Thymus (tissue), 11 donors: Measurements from ENCODE around the gene MED15. TPM values are rescaled to one million over a fixed set of nuclear protein-coding genes. Genes with fewer than 3 reads are reported as not detected.

Source experiments
- DNase-seq, 9 donors: peaks; one replicate each; pipeline ENCODE4 v3.0.0-alpha.2; 2013; ENCODE audit warnings: low spot score in 9 of 9, low read depth in 6 of 9, missing footprints in 1 of 9
- H3K27ac ChIP-seq, 2 donors: one replicate each; pipeline ENCODE4 v1.5.1; 2013; ENCODE audit warnings: control low read depth in 1 of 2, low read depth in 1 of 2, low read length in 1 of 2, mild to moderate bottlenecking in 1 of 2, moderate library complexity in 1 of 2
- H3K27me3 ChIP-seq, 2 donors: one replicate each; pipeline ENCODE4 v1.5.1; 2013; ENCODE audit warnings: low read length in 1 of 2; ENCODE audit not compliant: control insufficient read depth in 2 of 2, insufficient read depth in 1 of 2
- H3K36me3 ChIP-seq, 2 donors: one replicate each; pipeline ENCODE4 v1.5.1; 2013; ENCODE audit warnings: low read length in 1 of 2, mild to moderate bottlenecking in 1 of 2, moderate library complexity in 1 of 2; ENCODE audit not compliant: control insufficient read depth in 2 of 2, insufficient read depth in 2 of 2
- H3K4me1 ChIP-seq, 2 donors: one replicate each; pipeline ENCODE4 v1.5.1; 2013; ENCODE audit warnings: low read length in 2 of 2; ENCODE audit not compliant: control insufficient read depth in 2 of 2, insufficient read depth in 2 of 2
- H3K4me3 ChIP-seq, 2 donors: one replicate each; pipeline ENCODE4 v1.5.1; 2013; ENCODE audit warnings: low read length in 2 of 2, control low read depth in 1 of 2, mild to moderate bottlenecking in 1 of 2
- H3K9me3 ChIP-seq, 2 donors: one replicate each; pipeline ENCODE4 v1.5.1; 2013; ENCODE audit warnings: low read length in 1 of 2, mild to moderate bottlenecking in 1 of 2; ENCODE audit not compliant: control insufficient read depth in 2 of 2, insufficient read depth in 1 of 2
- WGBS: extraction: QIAGEN DNeasy Blood & Tissue Kit; methylation state at CpG from one replicate; pipeline ENCODE4 v1.1.7; 2013; 5-methylcytosine and 5-hydroxymethylcytosine counted together
- polyA plus RNA-seq: library from polyadenylated mRNA; stranded (reverse); fragments of 200-250 nt; gene quantifications from one replicate; pipeline ENCODE4 v1.2.3, GENCODE V29; 2013
- total RNA-seq: library from RNA; stranded (reverse); fragments of 120-200 nt; gene quantifications from one replicate; pipeline ENCODE4 v1.2.4, GENCODE V29; 2013
- donor health status: healthy.

Gene MED15
- total and polyA plus RNA-seq, 2 donors = 10.7 to 61.6 TPM

GRCh38 chr22:20561882-20562281 is 54.5 kb downstream of the MED15 start:
- Histone ChIP-seq H3K27ac (no peak overlapping the region), H3K4me3 (no peak overlapping the region), H3K36me3 (peaks cover 47 to 74% of the 10 kb centered on the region in 2 donors), H3K9me3 (peaks cover 3 to 11% of the 10 kb centered on the region in 2 donors), H3K27me3 (no peaks in the 10 kb centered on the region), H3K4me1 (peaks cover 20 to 30% of the 10 kb centered on the region in 2 donors)
- DNase-seq = no peak
- 95% methylated on average over 4 of the region's 4 CpGs for WGBS

GRCh38 chr22:20562607-20563465 is 55.4 kb downstream of the MED15 start:
- H3K27me3 ChIP-seq = no peaks in the 10 kb centered on the region
- DNase-seq = no peak
- H3K4me3 ChIP-seq = no peak overlapping the region
- peaks cover 56 to 75% of the 10 kb centered on the region in 2 donors for H3K36me3 ChIP-seq
- H3K9me3 ChIP-seq = peaks cover 3 to 12% of the 10 kb centered on the region in 2 donors
- H3K27ac ChIP-seq = no peak overlapping the region
- H3K4me1 ChIP-seq = peaks cover 14 to 31% of the 10 kb centered on the region in 2 donors
- WGBS = 97% methylated on average over 14 of the region's 14 CpGs

GRCh38 chr22:20563466-20563906 is 56.1 kb downstream of the MED15 start:
- Histone ChIP-seq H3K4me1 (peaks cover 17 to 38% of the 10 kb centered on the region in 2 donors), H3K36me3 (peaks cover 58 to 77% of the 10 kb centered on the region in 2 donors)
- WGBS = 97% methylated on average over 4 of the region's 4 CpGs

GRCh38 chr22:20563941-20564371 is 56.5 kb downstream of the MED15 start:
- Histone ChIP-seq H3K9me3 (peaks cover 0 to 6% of the 10 kb centered on the region in 2 donors), H3K4me3 (no peak overlapping the region), H3K4me1 (peaks cover 19 to 42% of the 10 kb centered on the region in 2 donors), H3K27ac (no peak overlapping the region), H3K27me3 (no peaks in the 10 kb centered on the region), H3K36me3 (peaks cover 55 to 77% of the 10 kb centered on the region in 2 donors)
- WGBS = 88% methylated on average over 13 of the region's 13 CpGs
- DNase-seq = no peak

More at GRCh38 chr22:20563466-20563906, 56.1 kb downstream of the MED15 start:
- Histone ChIP-seq H3K27me3 (no peaks in the 10 kb centered on the region), H3K27ac (no peak overlapping the region), H3K4me3 (no peak overlapping the region), H3K9me3 (peaks cover 3 to 10% of the 10 kb centered on the region in 2 donors)
- DNase-seq = no peak

- peaks cover 0 to 5% of the 10 kb centered on the region in 2 donors for H3K9me3 ChIP-seq
- peaks cover 26 to 55% of the 10 kb centered on the region in 2 donors for H3K4me1 ChIP-seq
- no peak overlapping the region for H3K4me3 ChIP-seq
- H3K27ac ChIP-seq = no peak overlapping the region
- no peak for DNase-seq
- no peaks in the 10 kb centered on the region for H3K27me3 ChIP-seq
- H3K36me3 ChIP-seq = peaks cover 51 to 76% of the 10 kb centered on the region in 2 donors
- WGBS = 95% methylated on average over 13 of the region's 13 CpGs
Observed at GRCh38 chr22:20565079-20565734, 57.8 kb downstream of the MED15 start.

- H3K27ac ChIP-seq = no peak overlapping the region
- peaks cover 52 to 73% of the 10 kb centered on the region in 2 donors for H3K36me3 ChIP-seq
- no peak for DNase-seq
- H3K4me3 ChIP-seq = no peak overlapping the region
- peaks cover 26 to 55% of the 10 kb centered on the region in 2 donors for H3K4me1 ChIP-seq
- WGBS = 97% methylated on average over 4 of the region's 4 CpGs
- H3K9me3 ChIP-seq = peaks cover 0 to 5% of the 10 kb centered on the region in 2 donors
- no peaks in the 10 kb centered on the region for H3K27me3 ChIP-seq
Observed at GRCh38 chr22:20565761-20566160, 58.4 kb downstream of the MED15 start.

- no peak overlapping the region for H3K4me3 ChIP-seq
- H3K4me1 ChIP-seq = peaks cover 26 to 61% of the 10 kb centered on the region in 2 donors
- peak overlapping the region; percentile 46 to 59 for H3K27ac ChIP-seq
- H3K36me3 ChIP-seq = peaks cover 60 to 80% of the 10 kb centered on the region in 2 donors
- 60% methylated on average over 14 of the region's 14 CpGs for WGBS
- DNase-seq = peak in 6 of 9 donors; percentile 38 to 81 (median 51)
- H3K9me3 ChIP-seq = peaks cover 0 to 5% of the 10 kb centered on the region in 2 donors
- no peaks in the 10 kb centered on the region for H3K27me3 ChIP-seq
Observed at GRCh38 chr22:20566420-20567260, 59.2 kb downstream of the MED15 start.

GRCh38 chr22:20567371-20567847 is 60.0 kb downstream of the MED15 start:
- peaks cover 64 to 85% of the 10 kb centered on the region in 2 donors for H3K36me3 ChIP-seq
- H3K4me1 ChIP-seq = peaks cover 26 to 61% of the 10 kb centered on the region in 2 donors
- DNase-seq = no peak
- peaks cover 0 to 5% of the 10 kb centered on the region in 2 donors for H3K9me3 ChIP-seq
- no peaks in the 10 kb centered on the region for H3K27me3 ChIP-seq
- H3K4me3 ChIP-seq = no peak overlapping the region
- H3K27ac ChIP-seq = peak overlapping the region in 1 of 2 donors; percentile 19
- 98% methylated on average over 6 of the region's 6 CpGs for WGBS
